Esophagus (tissue), 2 donors: ENCODE results near the gene DGKB. TPM values are rescaled to one million over a fixed set of nuclear protein-coding genes. Genes with fewer than 3 reads are reported as not detected.

Experiments
- H3K27ac ChIP-seq, 2 donors: one replicate each; pipeline ENCODE4 v1.5.1; 2013; ENCODE audit warnings: low read depth in 2 of 2, mild to moderate bottlenecking in 2 of 2, inconsistent platforms in 1 of 2, low read length in 1 of 2, moderate library complexity in 1 of 2
- H3K27me3 ChIP-seq, 2 donors: one replicate each; pipeline ENCODE4 v1.6.1; 2013; ENCODE audit warnings: low read length in 2 of 2, control low read depth in 1 of 2, mild to moderate bottlenecking in 1 of 2; ENCODE audit not compliant: insufficient read depth in 2 of 2, control insufficient read depth in 1 of 2
- H3K36me3 ChIP-seq, 2 donors: one replicate each; pipeline ENCODE4 v1.6.1; 2013; ENCODE audit warnings: low read length in 1 of 2; ENCODE audit not compliant: control insufficient read depth in 2 of 2, insufficient read depth in 2 of 2
- H3K4me1 ChIP-seq, 2 donors: one replicate each; pipeline ENCODE4 v1.6.1; 2013; ENCODE audit warnings: low read length in 1 of 2; ENCODE audit not compliant: control insufficient read depth in 2 of 2, insufficient read depth in 2 of 2
- H3K4me3 ChIP-seq, 2 donors: one replicate each; pipeline ENCODE4 v1.5.1; 2013; ENCODE audit warnings: low read length in 2 of 2, mild to moderate bottlenecking in 2 of 2, low read depth in 1 of 2, moderate library complexity in 1 of 2
- H3K9me3 ChIP-seq, 2 donors: one replicate each; pipeline ENCODE4 v1.6.1; 2013; ENCODE audit warnings: mild to moderate bottlenecking in 2 of 2, low read depth in 1 of 2, low read length in 1 of 2, moderate library complexity in 1 of 2; ENCODE audit not compliant: control insufficient read depth in 2 of 2, insufficient read depth in 1 of 2
- WGBS, 2 donors: extraction: QIAGEN DNeasy Blood & Tissue Kit; methylation state at CpG; one replicate each; pipeline ENCODE4 v1.1.7; 2013; 5-methylcytosine and 5-hydroxymethylcytosine counted together
- polyA plus RNA-seq, 2 donors: library from polyadenylated mRNA; stranded (reverse); fragments of 200-250 nt; gene quantifications; one replicate each; pipeline ENCODE4 v1.2.3, GENCODE V29; 2013
- donor health status: healthy with polysubstance abuse.
- donor health status: Bipolar disorder and iron deficiency.

DGKB gene
- polyA plus RNA-seq, 2 donors: 0.09 to 0.20 TPM

GRCh38 chr7:14666913-14667312, 235.6 kb downstream of the DGKB start:
- Histone ChIP-seq H3K4me1 (no peaks in the 10 kb centered on the region), H3K4me3 (no peak overlapping the region), H3K9me3 (no peaks in the 10 kb centered on the region), H3K27ac (no peak overlapping the region), H3K36me3 (no peaks in the 10 kb centered on the region), H3K27me3 (no peaks in the 10 kb centered on the region)
- 41 to 49% methylated on average over 2 of the region's 2 CpGs for WGBS, 2 donors

DNA sequence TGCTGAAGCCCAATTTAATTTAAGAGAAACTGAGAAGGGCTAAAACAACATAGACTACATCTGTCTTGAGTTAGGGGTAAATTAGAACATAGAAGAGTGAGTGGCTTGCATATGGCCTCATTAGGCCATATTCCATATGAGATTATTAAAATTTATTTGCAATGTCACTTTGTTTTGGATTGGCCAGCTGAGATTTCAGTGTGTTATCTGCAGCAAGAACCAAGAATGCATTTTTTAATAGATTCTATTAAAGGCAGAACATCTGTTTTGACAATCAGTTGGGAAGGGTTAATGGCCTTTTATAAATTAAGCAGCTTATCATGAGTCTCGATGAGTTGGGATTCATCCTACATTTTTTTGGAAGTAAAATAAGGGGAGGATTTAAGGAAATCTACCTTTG, 236.2 kb downstream of the DGKB start:
- 52 to 67% methylated on average over 1 of the region's 1 CpG for WGBS, 2 donors
- Histone ChIP-seq H3K27me3 (no peaks in the 10 kb centered on the region), H3K9me3 (no peaks in the 10 kb centered on the region), H3K4me3 (no peak overlapping the region), H3K36me3 (no peaks in the 10 kb centered on the region), H3K4me1 (no peaks in the 10 kb centered on the region), H3K27ac (no peak overlapping the region)

DNA sequence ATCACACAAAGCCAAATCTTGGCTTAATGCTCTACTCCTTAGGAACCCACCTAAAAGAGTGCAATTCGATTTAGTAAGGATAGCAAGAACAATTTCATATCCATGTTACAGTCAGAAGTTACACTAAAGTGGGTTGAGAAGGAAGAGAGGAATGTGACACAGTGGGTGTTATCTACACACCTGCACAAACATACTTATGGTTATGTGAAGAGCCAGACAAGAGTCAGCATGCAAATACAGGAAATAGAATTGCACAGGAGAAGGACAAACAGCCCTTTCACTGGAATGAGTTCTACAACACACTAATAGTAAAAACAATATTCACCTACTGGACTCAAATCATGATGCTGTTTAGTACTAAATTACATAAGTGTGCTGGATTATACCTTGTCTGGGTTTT, 262.8 kb downstream of the DGKB start:
- Histone ChIP-seq H3K4me1 (no peaks in the 10 kb centered on the region), H3K36me3 (no peaks in the 10 kb centered on the region), H3K9me3 (peaks cover 3 to 4% of the 10 kb centered on the region in 2 donors), H3K27me3 (no peaks in the 10 kb centered on the region), H3K4me3 (no peak overlapping the region), H3K27ac (no peak overlapping the region)
- 43 to 44% methylated on average over 1 of the region's 1 CpG for WGBS, 2 donors

DNA sequence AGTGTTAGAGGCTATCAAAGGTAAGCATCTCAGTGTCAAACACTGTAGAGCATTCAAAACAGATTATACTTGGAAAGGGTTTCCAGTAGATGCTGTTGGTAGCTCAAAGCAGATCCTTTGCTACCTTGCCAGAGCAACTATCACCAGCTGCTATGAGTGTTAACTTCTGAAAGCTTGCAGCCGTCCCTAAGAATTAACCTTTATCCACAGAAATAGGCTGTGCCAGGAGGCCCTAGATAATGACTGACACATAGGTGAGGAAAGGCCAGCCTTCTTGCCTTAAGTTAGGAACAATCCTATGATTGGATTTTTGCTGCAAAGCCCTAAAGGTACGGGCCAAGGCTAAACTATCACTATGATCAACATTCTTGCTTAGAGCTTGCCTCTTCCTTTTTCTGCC, 263.2 kb downstream of the DGKB start:
- H3K27ac ChIP-seq: no peak overlapping the region
- H3K27me3 ChIP-seq: no peaks in the 10 kb centered on the region
- no peak overlapping the region for H3K4me3 ChIP-seq
- WGBS, 2 donors: 53 to 55% methylated on average over 2 of the region's 2 CpGs
- H3K36me3 ChIP-seq: no peaks in the 10 kb centered on the region
- peaks cover 3 to 4% of the 10 kb centered on the region in 2 donors for H3K9me3 ChIP-seq
- no peaks in the 10 kb centered on the region for H3K4me1 ChIP-seq

DNA sequence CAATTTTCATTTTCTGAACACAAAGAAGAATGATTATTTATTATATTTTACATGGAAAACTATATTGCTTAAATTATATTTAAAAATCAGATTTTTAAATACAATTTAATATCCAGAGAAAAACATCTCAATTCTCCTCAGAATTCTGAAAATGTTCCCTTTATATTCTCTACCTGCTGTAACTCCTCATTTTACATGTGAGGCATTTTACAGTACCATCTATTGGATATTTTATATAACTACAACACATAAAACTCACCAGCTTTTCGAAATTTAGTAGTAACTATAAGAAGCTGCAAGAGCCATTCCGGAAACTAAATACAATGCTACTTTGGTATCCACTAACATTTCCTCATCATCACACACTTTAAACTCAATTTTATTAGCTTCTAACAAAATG, 264.6 kb downstream of the DGKB start:
- 73 to 75% methylated on average over 2 of the region's 2 CpGs for WGBS, 2 donors
- no peaks in the 10 kb centered on the region for H3K9me3 ChIP-seq
- no peaks in the 10 kb centered on the region for H3K36me3 ChIP-seq
- H3K27me3 ChIP-seq: no peaks in the 10 kb centered on the region
- no peak overlapping the region for H3K4me3 ChIP-seq
- H3K4me1 ChIP-seq: no peaks in the 10 kb centered on the region
- H3K27ac ChIP-seq: no peak overlapping the region

GRCh38 chr7:14635955-14636354, 266.6 kb downstream of the DGKB start:
- no peak overlapping the region for H3K27ac ChIP-seq
- no peaks in the 10 kb centered on the region for H3K4me1 ChIP-seq
- no peaks in the 10 kb centered on the region for H3K36me3 ChIP-seq
- H3K9me3 ChIP-seq: no peaks in the 10 kb centered on the region
- WGBS, 2 donors: 45 to 56% methylated on average over 4 of the region's 4 CpGs
- H3K4me3 ChIP-seq: no peak overlapping the region
- H3K27me3 ChIP-seq: no peaks in the 10 kb centered on the region

- Histone ChIP-seq H3K36me3 (no peaks in the 10 kb centered on the region), H3K4me1 (no peaks in the 10 kb centered on the region), H3K9me3 (no peaks in the 10 kb centered on the region), H3K4me3 (no peak overlapping the region), H3K27me3 (no peaks in the 10 kb centered on the region), H3K27ac (no peak overlapping the region)
- WGBS, 2 donors: 79 to 86% methylated on average over 2 of the region's 2 CpGs
Measured at GRCh38 chr7:14630048-14630447, 272.5 kb downstream of the DGKB start.

DNA sequence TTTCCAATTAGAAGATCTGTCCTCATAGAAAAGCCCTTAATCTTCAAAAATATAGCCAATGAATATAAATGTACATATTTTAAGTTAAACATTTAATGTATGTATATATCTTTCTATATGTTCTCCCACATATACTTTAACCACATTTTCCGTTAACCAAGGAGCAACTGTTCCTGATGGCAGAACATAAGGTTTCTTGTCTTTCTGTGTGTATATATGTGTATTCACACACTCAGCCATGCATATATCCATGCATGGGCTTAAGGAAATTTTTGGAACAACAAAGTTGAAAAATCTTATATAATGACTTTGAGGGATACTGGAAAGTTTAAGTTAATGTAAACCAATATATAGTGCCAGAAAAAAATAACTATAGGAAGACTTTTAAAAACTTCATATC, 274.0 kb downstream of the DGKB start:
- Histone ChIP-seq H3K27ac (no peak overlapping the region), H3K27me3 (no peaks in the 10 kb centered on the region), H3K36me3 (no peaks in the 10 kb centered on the region), H3K9me3 (no peaks in the 10 kb centered on the region), H3K4me3 (no peak overlapping the region), H3K4me1 (no peaks in the 10 kb centered on the region)
- whole genome bisulfite sequencing, 2 donors: 91 to 100% methylated on average over 1 of the region's 1 CpG

DNA sequence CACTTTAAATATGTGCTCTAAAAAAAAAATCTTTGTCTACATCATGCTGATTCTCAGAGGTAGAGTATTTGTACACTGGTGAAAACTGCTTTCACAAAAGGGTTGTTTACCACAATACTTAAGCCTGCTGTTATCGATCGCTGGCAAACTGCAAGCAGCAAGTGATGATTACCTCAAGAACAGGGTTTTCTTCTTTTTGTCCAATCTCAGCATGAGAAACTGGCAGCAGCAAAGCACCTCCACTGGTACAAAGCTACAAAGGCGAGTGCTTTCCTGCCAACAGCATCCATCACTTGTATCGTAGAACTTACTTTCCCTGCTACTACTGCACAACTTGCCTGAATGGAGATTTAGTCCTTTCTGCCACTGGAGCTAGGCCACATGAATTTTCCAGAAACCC, 276.5 kb downstream of the DGKB start:
- H3K27ac ChIP-seq: no peak overlapping the region
- H3K36me3 ChIP-seq: no peaks in the 10 kb centered on the region
- no peaks in the 10 kb centered on the region for H3K9me3 ChIP-seq
- 80% methylated on average over 4 of the region's 4 CpGs for WGBS, 2 donors
- H3K27me3 ChIP-seq: no peaks in the 10 kb centered on the region
- no peaks in the 10 kb centered on the region for H3K4me1 ChIP-seq
- H3K4me3 ChIP-seq: no peak overlapping the region

GRCh38 chr7:14622559-14622958, 280.0 kb downstream of the DGKB start:
- Histone ChIP-seq H3K9me3 (no peaks in the 10 kb centered on the region), H3K27me3 (no peaks in the 10 kb centered on the region), H3K4me1 (no peaks in the 10 kb centered on the region), H3K27ac (no peak overlapping the region), H3K4me3 (no peak overlapping the region), H3K36me3 (no peaks in the 10 kb centered on the region)
